EL (cell line): Measurements from ENCODE around the gene TNIP1.
A peak's percentile ranks its signal among the peaks of the same experiment; 100 is the strongest.

ENCODE experiments used
- DNase-seq: peaks from one replicate; pipeline ENCODE4 v3.0.0-alpha.2; 2016

The TNIP1 gene

DNA sequence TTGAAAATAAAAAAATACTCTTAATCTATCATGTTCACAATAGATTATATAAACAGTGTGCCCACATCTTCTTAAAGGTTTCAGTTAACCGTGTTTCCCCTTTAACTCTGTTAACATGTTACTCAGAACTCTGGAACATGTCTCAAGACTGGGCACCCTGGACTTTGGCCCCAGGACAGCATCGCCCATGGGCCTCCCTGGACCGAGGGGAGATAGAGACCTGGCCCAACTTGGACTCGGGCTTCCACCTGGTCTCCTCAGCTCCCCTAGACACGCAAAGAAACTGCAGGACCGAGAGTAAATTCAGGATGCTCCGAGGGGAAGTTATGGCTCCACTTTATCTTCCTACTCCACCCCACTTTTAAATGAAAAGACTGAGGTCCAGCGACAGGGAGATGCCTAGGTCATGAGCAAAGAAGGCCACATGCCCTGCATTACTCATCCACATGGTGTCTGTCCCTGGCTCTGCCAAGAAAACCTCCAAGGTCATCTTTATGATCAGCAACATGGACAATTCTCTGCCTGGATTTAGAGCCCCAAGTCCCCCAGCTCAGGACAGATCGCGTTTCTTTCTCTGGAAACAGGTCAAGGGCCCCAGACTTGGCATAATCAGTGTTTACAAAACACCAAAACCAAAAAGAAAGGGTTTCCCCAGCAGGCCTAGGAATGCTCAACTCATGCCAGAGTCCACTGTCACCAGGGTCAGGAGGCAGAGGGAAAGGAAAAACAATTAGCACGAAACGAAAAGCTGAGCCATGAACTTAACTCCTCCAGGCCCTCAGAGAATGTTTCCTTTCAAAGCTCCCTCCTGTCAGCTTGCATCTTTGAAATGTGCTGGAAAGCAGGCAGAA lies 43.0 kb downstream of the TNIP1 start:
- peak; percentile 75 for DNase-seq

DNA sequence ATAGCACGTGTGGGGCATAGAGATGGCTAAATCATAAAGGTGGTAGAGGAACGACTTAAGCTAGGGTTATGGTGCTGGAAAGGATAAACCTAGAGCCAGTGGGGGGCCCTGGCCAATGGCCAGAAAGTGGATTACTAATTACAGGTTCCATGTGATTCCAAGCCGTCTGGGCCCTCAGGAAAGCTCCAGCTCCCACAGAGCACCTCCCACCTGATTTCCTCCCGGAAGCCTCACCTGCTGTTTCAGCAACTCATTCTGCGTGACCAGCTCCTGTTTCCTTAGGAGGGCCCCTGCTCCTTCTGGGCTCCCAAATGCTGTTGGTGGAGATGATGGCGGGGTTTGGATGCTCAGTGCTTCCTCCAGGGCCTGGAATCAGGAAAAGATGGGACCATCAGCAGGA lies 44.3 kb downstream of the TNIP1 start:
- no peak for DNase-seq

DNA sequence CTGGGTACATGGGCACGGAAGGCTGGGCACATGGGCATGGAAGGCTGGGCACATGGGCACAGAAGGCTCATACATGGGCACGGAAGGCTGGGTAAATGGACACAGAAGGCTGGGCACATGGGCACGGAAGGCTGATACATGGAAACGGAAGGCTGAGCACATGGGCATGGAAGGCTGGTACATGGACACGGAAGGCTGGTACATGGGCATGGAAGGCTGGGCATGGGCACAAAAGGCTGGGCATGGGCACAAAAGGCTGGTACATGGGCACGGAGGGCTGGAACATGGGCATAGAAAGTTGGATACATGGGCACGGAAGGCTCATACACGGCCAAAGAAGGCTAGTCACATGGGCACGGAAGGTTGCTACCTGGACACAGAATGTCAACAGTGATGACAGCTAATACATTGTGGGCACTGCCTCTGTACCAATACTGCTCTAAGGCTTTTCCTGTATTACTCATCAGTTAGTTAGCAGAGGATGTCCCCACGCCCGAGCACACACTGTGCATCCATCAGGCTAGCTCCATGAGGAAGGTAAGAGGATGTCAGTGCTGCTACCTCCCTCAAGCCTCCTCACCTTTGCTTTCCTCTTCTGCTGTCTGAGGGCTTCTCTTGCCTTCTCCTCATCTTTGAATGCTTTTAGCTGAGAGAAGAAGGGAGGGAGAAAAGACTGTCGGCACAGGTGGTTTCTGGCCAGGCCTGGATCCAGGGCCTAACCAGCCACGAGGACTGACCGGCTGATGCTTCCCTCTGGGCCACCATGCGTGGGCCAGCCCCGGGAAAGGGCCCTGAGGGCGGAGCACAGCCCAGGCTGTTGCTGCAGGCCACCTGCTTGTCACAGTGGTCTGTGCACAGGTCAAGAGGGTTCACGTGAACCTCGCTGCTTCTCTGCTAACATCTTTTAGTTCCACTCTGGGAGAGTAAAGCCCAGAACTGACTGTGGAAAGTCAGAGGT lies 46.1 kb downstream of the TNIP1 start:
- DNase-seq: no peak

DNA sequence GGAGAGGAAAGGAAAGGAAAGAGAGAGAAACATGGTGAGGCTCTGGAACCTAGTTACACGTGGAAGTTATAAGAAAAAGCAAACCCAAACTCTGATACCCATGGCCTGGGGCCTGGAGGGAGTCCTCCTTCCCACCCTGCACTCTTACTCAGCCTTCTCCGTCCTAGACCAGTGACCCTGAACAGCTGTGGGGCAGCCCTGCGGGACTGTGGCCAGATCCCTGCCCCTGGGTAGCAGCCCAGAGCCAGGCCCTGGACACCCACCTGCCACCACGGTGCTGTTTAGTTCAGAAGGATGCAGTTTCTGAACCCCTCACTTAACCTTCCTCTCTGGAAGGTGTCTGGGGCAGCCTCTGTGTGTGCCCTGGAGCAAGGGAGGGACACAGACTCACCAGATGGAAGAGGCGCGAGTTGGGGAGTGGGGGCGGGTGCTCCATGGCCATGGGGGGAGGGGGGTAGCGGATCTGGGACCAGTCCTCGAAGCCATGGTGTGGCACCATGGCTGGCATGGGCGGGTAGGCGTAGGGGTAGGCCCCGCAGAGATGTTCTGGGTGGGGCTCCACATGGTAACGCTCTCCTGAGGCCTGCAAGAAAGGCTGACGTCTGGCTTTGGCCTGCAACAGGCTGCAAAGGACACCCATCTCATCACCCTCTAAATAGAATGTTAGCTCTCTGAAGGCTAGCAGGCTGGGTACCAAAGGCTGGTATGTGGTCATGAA lies 47.5 kb downstream of the TNIP1 start:
- no peak for DNase-seq

DNA sequence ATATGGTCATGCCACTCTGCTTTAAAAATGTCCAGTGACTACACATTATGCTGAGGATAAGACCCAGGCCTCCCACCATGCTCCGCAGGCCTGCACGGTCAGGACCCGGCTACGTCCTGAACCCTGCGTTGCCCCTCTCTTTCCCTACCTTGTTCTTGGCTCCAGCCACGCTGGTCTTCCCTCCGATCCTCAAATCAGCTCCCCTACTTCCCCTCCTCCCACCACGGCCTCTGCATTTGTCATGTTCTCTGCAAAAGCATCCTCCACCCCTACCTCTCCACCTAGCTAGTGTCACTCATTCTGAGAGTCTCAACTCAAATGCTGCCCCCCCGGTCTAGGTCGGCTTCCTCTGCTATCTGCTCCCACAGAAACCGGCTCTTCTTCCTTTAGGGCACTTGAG lies 49.3 kb downstream of the TNIP1 start:
- no peak for DNase-seq

DNA sequence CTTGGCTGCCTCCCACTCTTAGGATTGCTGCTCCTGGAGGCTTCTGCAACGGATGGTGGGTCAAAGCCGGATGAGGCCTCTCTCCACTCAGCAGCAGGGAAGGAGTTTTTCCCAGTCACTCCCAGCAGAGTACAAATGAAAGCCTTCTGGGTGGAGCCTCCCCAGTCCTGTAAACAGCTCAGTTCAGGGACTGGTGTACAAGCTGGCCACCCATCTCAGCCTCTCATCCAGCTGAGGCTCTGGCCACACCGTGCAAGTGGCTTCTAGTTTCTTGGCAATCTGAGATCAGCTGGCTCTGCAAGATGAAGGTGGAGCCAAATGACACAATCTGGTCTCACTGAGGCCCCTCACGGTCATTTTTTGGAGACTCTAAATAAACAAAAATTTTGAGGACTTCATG lies 50.5 kb downstream of the TNIP1 start:
- no peak for DNase-seq

DNA sequence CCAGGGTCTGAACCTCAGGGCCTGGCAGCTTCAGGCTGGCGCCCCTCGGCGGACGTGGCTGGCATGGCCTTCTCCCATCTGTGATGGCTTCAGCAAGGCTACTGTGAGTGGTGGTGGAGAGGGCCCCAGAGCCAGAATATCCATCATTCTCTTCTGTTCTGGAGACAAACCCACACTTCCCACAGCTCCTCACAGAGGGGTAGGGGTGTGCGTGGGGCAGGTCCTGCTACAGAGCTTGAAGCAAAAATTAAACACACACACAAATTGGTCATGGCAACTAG lies 50.8 kb downstream of the TNIP1 start:
- DNase-seq: no peak

DNA sequence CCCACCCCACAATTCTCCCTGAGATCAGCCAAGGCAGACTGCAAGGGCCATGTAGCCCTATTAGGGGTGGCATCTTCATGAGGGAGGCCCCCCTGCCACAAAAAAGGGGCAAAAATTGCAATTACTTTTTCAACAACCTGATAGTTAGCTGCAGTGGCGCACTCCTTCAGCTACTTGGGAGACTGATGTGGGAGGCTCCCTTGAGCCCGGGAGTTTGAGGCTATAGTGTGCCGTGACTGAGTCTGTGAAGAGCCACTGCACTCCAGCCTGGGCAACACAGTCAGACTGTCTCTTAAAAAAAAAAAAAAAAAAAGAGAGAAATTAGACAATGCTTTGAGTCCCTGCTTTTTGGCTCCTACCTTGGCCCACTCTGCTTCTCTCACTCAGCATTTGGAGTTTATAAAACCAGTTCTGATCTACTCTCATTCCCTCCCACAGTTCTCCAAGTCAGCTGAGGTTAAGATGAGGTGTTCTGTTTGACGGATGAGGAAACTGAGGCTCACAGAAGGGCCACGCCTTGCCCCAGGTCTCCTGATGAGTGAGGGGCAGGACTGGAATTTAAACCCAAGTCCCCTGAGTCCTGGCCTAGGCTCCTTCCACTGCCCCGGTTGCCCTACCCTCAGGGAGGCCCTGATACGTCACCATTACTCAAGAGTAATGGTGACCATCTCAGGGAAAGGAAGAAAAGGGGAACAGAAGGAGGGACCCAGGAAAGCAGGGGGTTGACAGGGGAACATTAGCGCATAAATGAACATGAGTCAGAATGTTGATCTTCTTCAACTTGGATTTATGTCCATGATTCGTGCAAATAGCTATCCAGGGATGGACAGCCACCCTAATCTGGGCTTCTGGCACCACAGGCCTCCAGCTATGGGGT lies 51.4 kb downstream of the TNIP1 start:
- no peak for DNase-seq

DNA sequence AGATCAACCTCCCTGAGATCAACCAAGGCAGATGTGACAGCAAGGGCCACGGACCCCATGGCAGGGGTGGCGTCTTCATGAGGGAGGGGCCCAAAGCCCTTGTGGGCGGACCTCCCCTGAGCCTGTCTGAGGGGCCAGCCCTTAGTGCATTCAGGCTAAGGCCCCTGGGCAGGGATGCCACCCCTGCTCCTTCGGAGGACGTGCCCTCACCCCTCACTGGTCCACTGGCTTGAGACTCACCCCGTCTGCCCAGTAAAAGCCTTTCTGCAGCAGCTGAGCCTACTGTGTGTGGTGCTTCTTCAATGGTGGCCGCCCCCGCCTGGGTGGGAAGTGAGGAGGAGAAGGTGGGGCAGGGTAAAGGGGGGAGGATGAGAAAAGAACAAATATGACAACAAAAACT lies 52.1 kb downstream of the TNIP1 start:
- no peak for DNase-seq

DNA sequence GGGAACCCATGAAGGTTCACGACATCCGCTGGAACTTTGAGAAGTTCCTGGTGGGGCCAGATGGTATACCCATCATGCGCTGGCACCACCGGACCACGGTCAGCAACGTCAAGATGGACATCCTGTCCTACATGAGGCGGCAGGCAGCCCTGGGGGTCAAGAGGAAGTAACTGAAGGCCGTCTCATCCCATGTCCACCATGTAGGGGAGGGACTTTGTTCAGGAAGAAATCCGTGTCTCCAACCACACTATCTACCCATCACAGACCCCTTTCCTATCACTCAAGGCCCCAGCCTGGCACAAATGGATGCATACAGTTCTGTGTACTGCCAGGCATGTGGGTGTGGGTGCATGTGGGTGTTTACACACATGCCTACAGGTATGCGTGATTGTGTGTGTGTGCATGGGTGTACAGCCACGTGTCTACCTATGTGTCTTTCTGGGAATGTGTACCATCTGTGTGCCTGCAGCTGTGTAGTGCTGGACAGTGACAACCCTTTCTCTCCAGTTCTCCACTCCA lies 52.8 kb downstream of the TNIP1 start:
- DNase-seq: no peak

DNA sequence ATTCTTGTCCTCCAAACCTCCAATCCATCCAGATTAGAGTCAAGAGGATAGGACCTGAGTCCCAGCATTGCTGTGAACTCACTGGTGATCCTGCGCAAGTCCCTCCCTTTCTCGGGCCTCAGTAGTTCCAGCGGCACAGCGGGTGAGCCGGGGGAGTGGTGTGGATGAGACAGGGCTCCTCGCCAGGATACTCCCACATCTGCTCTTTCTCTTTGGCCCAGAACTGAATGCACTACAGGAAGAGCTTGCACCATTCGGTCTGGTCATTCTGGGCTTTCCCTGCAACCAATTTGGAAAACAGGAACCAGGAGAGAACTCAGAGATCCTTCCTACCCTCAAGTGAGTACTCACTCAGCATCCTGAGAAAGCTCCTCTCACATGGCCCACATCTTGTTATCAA lies 54.2 kb downstream of the TNIP1 start:
- no peak for DNase-seq

DNA sequence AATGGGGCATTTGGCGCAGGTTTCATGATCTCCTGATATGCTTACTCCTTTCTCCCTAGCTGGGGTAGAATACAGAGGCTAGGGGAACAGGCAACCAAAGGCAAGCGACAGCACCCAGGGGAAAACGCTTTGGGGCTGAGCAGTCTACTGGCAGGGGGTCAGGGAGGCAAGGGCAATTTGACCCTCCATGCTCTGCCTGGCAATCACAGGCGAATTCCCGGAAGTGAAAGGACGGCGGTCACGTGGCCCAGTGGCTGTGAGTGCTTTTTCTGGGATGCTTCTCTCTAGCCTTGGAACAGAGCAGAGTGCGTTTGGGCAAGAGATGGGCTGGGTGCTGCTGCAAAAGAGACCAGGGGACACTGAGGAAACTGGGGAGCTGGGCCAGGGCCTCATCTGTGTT lies 54.7 kb downstream of the TNIP1 start:
- DNase-seq: no peak

DNA sequence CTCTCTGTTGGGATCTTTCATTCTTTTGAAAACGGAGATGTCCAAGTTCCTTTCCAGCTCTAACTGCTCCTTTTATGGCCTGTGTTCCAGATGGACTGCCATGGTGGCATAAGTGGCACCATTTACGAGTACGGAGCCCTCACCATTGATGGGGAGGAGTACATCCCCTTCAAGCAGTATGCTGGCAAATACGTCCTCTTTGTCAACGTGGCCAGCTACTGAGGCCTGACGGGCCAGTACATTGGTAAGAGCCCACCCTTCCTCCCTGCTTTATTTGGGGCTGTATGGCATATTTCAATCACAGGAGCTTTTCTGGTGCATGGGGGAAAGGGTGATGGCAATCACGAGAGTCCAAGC lies 55.6 kb downstream of the TNIP1 start:
- no peak for DNase-seq

DNA sequence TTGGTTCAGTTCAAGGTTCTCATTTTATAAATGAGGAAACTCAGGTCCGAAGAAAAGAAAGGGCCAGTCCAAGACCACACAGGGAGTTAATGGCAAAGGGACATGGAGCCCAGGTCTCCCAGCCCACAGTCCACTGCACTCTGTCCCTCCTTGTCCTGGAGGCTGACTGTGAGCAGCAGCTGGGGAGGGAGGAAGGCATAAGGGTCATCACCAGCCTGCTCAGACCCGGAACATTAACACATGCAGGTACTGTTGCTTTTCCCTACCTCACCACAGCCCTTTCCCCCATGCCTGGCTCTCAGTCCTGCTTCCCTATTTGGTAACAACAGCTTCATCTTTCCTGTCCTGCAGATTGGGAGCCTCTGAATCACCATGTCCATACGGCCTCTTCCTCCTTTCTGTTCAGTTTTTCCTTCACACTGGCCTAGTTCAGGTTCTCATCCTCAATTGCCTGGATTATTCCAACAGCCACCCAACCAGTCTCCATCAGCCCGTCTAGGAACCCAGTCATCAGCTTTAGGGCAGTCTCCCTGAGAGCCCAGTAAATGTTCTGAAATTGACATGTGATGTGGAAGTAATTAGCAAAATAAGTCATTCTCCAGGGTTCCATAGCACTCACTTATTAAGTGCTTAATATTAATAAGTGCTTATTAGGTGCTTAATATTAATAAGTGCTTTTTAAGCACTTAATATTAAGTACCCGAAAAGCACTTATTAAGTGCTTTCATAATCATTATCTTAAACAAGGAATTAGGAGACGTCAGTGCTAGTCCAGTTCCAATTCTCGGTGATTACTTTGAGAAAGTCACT lies 56.2 kb downstream of the TNIP1 start:
- no peak for DNase-seq

DNA sequence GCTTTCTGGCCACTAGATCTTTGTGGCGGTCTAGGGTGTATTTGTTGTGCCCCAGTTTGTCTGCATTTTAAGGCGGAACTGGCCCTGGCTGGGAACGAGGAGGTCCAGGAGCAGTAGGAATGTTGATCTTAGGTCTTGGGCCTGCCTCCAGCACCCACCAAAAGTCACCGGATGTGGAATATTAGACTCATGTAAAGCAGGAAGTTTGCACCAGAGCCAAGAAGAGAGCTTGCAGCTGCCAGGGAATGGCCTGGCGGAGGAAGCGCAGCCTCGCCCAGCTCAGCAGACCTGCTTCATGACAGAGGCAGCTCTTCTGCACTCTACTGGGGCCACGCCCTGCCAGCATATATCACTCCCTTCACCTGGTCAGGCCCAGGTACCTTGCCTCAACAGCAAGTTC lies 57.2 kb downstream of the TNIP1 start:
- DNase-seq: no peak

DNA sequence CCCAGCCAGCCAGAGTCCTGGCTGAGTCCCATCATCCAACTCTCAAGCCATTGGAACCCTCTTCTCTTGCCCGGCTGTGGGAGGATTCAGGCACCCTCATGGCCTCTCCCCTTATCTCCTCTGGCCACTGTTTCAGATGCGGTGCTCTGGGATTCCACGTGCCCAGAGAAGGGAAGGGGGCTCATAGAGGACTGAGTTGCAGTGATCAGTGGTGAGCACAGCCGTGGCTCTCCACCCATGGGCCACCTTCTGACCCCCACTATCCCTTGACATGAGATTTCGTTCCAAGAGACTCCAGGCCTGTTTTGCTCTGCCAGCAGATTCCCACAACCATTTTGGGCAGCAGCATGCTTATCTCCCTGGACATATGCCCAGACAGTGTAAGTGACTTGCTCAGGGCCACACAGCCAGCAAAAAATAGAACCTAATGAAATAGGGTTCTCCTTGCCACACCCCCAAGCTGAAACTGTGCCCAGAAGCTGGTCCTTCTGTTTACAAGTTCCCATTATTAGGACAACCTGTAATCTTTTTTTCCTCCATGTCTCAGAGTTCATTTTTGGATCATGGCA lies 57.7 kb downstream of the TNIP1 start:
- DNase-seq: no peak

DNA sequence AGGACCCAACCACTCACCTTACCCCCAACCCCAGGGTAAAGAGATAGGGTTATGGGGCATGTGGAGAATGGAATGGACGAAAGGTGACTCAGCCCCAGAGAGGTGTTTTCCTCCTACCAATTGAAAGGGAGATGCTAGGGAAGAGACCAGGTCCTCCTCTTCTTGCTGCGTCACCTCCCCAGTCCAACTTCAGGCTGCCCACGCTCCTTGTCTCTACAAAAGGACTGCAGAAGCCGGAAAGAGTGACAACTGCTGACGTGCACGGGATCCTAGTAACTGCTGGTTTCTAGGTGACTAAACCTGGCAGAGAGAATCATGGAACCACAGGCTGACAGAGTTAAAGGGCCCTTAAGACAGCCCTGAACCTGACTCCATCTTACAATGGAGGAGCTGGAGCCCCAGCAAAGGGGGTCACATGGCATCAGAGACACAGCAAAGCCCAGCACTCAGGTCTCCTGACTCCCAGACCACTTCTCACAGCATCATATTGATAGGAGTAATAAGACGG lies 58.3 kb downstream of the TNIP1 start:
- no peak for DNase-seq

DNA sequence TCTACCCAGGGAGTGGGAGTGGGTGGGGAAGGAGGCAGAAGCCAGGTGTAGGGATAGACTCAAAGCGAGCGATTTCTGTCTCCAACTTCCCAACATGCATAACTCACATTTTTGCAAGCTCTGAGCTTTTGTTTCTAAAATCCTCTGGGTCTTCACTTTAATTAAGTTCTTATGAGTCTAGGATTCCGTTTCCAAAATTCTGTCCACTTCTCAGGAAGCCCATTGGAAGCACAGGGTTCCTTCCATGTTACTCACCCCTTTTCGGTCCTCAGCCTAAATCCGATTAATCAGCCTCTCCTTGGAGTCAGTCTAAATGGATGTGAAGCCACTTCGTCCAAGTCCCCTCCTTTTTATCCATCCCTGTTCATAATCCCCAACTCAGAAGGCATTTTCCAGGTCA lies 59.1 kb downstream of the TNIP1 start:
- DNase-seq: no peak

DNA sequence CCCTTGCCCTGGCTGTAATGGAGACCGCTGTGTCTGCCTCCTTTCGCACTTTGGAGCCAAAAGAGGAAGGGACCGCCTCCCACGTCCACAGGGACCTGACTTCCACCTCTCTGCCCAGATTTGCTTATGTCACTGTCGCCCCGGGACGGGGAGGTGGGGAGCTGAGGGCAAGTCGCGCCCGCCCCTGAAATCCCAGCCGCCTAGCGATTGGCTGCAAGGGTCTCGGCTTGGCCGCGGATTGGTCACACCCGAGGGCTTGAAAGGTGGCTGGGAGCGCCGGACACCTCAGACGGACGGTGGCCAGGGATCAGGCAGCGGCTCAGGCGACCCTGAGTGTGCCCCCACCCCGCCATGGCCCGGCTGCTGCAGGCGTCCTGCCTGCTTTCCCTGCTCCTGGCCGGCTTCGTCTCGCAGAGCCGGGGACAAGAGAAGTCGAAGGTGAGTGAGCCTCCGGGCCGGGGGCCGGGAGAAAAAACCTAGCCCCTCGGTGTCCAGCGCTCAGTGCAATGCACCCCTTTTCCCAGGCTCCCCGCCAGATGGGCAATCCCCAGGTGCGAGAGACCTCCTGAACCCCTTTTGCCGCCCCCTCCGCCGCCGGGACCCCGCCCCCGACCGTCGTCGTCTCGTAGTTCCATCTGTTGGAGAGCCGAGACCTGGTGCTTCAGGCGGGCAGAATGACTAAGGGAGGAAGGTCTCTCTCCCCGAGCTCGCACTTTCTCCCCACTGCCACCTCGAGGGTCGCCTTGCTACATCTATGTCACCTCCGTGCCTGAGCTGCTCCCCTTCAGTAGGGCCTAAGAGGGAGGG lies 60.3 kb downstream of the TNIP1 start, which contains the start of gene GPX3:
Gene GPX3, plus strand, starts transcription at position 288 of the 807 bp plus-strand sequence. Its CDS starts 64 bp downstream, at position 352.
- peak; percentile 65 for DNase-seq

DNA sequence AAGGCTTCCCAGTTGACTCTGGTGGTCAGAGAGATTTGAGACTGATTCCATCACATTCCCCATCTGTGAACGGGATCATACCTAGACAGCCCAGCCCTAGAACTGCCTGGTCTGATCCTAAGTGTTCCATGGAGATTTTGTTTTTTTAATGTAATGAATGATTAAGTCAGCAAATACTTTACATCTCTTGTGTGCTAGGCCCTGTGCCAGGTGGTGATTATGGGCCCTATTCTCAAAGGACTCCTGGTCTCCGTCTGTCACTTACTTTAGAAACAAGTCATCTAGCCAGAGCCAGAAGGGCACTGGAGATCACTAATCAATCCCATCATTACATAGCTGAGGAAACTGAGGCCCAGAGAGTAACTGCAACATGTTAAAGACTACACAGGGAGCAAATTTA lies 61.5 kb downstream of the TNIP1 start:
- no peak for DNase-seq
